ENCODE data around the gene SEC16A. TPM values are rescaled to one million over a fixed set of nuclear protein-coding genes. Genes with fewer than 3 reads are reported as not detected.

Gene SEC16A
- total RNA-seq, 2 donors from 2014 or later, result 32.6 to 41.6 TPM

DNA sequence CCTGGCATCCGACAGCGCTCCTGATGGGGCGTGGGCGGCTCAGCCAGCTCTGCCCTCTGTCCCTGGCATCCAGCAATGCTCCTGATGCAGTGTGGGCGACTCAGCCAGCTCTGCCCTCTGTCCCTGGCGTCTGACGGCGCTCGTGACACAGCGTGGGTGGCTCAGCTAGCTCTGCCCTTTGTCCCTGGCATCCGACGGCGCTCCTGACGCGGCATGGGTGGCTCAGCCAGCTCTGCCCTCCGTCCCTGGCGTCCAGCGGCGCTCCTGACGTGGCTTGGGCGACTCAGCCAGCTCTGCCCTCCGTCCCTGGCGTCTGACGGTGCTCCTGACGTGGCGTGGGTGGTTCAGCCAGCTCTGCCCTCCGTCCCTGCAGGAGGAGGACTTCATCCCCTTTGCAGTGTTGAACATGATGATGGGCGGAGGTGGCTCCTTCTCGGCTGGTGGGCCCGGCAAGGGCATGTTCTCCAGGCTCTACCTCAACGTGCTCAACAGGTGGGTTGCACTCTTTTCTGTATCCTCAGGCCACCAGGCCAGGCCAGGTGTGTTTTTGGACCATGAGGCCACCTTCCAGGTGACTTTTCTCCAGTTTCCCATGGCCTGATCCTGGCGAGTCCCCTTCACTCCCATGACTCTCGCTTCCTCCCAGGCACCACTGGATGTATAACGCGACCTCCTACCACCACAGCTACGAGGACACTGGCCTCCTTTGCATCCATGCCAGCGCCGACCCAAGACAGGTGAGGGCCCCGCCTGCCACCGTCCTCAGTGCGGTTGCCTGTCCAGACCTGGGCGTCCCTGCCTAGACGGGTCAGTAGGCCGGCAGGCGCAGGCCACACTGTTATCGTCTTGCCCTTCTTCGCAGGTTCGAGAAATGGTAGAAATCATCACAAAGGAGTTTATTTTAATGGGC is 64.4 kb downstream of the SEC16A start:
- DNase-seq (ENCODE audit: low spot score), result no peak
- no peaks in the 10 kb centered on the region for H3K9me3 ChIP-seq
- no peaks in the 10 kb centered on the region for H3K27me3 ChIP-seq
- H3K4me3 ChIP-seq, result no peak overlapping the region
- no peaks in the 10 kb centered on the region for H3K4me1 ChIP-seq
- TF ChIP-seq, protein P1, sequence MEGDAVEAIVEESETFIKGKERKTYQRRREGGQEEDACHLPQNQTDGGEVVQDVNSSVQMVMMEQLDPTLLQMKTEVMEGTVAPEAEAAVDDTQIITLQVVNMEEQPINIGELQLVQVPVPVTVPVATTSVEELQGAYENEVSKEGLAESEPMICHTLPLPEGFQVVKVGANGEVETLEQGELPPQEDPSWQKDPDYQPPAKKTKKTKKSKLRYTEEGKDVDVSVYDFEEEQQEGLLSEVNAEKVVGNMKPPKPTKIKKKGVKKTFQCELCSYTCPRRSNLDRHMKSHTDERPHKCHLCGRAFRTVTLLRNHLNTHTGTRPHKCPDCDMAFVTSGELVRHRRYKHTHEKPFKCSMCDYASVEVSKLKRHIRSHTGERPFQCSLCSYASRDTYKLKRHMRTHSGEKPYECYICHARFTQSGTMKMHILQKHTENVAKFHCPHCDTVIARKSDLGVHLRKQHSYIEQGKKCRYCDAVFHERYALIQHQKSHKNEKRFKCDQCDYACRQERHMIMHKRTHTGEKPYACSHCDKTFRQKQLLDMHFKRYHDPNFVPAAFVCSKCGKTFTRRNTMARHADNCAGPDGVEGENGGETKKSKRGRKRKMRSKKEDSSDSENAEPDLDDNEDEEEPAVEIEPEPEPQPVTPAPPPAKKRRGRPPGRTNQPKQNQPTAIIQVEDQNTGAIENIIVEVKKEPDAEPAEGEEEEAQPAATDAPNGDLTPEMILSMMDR (IDR thresholded peaks at IDR 0.05), result no peak
- no peak overlapping the region for H3K27ac ChIP-seq
- H3K36me3 ChIP-seq, result peaks cover 96% of the 10 kb centered on the region

GRCh38 chr9:136416914-136417313 is 65.9 kb downstream of the SEC16A start:
- TF ChIP-seq, protein P1 (IDR thresholded peaks at IDR 0.05), result no peak
- Histone ChIP-seq H3K4me1 (peaks cover 0 to 2% of the 10 kb centered on the region in 2 donors), H3K4me3 (no peak overlapping the region), H3K9me3 (no peaks in the 10 kb centered on the region), H3K27ac (no peak overlapping the region), H3K27me3 (no peaks in the 10 kb centered on the region), H3K36me3 (peaks cover 94% of the 10 kb centered on the region)
- DNase-seq (ENCODE audit: low spot score), result no peak

DNA sequence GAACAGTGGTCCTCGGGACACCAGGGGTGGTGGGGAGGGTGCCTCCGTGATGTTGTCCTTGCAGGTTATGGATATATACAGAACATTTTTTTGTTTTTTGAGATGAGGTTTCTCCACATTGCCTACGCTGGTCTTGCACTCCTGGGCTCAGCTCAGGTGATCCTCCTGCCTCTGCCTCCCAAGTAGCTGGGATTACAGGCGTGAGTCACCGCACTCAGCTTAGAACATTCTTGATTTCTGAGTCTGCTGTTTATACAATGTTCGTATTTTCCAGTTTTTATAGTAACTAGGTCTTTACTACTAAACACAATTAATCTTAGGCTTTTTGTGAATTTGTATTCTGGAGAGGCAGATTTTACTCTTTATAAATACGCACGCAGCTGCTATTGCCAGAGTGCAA is 66.4 kb downstream of the SEC16A start:
- TF ChIP-seq, protein P1 (IDR thresholded peaks at IDR 0.05), result no peak

GRCh38 chr9:136412962-136413361 is 69.9 kb downstream of the SEC16A start:
- no peak for DNase-seq (ENCODE audit: low spot score)
- Histone ChIP-seq H3K4me3 (no peak overlapping the region), H3K4me1 (peaks cover 0 to 29% of the 10 kb centered on the region in 2 donors), H3K9me3 (no peaks in the 10 kb centered on the region), H3K36me3 (peaks cover 57% of the 10 kb centered on the region), H3K27ac (no peak overlapping the region), H3K27me3 (no peaks in the 10 kb centered on the region)
- TF ChIP-seq, protein P1 (IDR thresholded peaks at IDR 0.05), result no peak

More for the DNA sequence above, 66.4 kb downstream of the SEC16A start:
- no peak for DNase-seq (ENCODE audit: low spot score)
- Histone ChIP-seq H3K4me1 (peaks cover 0 to 7% of the 10 kb centered on the region in 2 donors), H3K9me3 (no peaks in the 10 kb centered on the region), H3K27me3 (no peaks in the 10 kb centered on the region), H3K4me3 (no peak overlapping the region), H3K27ac (no peak overlapping the region), H3K36me3 (peaks cover 89% of the 10 kb centered on the region)

- DNase-seq (ENCODE audit: low spot score), result no peak
- Histone ChIP-seq H3K27ac (peak overlapping the region in 1 of 2 donors; percentile 87), H3K9me3 (no peaks in the 10 kb centered on the region)
Measured at GRCh38 chr9:136411378-136411777, 71.5 kb downstream of the SEC16A start.

More at GRCh38 chr9:136411378-136411777, 71.5 kb downstream of the SEC16A start:
- TF ChIP-seq, protein P1 (IDR thresholded peaks at IDR 0.05), result no peak
- H3K4me1 ChIP-seq, result peaks cover 0 to 29% of the 10 kb centered on the region in 2 donors
- peaks cover 54% of the 10 kb centered on the region for H3K36me3 ChIP-seq
- peak overlapping the region; percentile 74 to 97 for H3K4me3 ChIP-seq
- no peaks in the 10 kb centered on the region for H3K27me3 ChIP-seq
